HG03025 (cell line): ENCODE results near the gene CTTN.
"Not testable (repeated sequence)": the region's sequence is repeated elsewhere in the genome, so short reads cannot be mapped to it uniquely, and the experiment has no call there.

Source experiments
- ATAC-seq: cut with Tn5 transposase; IDR thresholded peaks from one replicate; pipeline ENCODE4 v1.9.1; 2021; ENCODE audit warnings: mild to moderate bottlenecking, moderate library complexity; ENCODE audit not compliant: unreplicated experiment, low FRiP score

CTTN gene

GRCh38 chr11:70407814-70408213, 9.5 kb downstream of the CTTN start:
- ATAC-seq: no peak

GRCh38 chr11:70408326-70408725, 10.0 kb downstream of the CTTN start:
- ATAC-seq: not testable (repeated sequence)

- ATAC-seq: no peak
Measured at GRCh38 chr11:70409437-70409836, 11.1 kb downstream of the CTTN start.

- ATAC-seq: no peak
Measured at GRCh38 chr11:70409871-70410270, 11.5 kb downstream of the CTTN start.

- ATAC-seq: no peak
Measured at GRCh38 chr11:70410276-70411205, 12.2 kb downstream of the CTTN start.

- ATAC-seq: no peak
Measured at GRCh38 chr11:70411713-70412452, 13.6 kb downstream of the CTTN start.

- ATAC-seq: no peak
Measured at GRCh38 chr11:70413151-70413550, 14.8 kb downstream of the CTTN start.

- ATAC-seq: no peak
Measured at GRCh38 chr11:70414341-70415100, 16.2 kb downstream of the CTTN start.

- ATAC-seq: no peak
Measured at GRCh38 chr11:70415191-70415590, 16.9 kb downstream of the CTTN start.

GRCh38 chr11:70415642-70416395, 17.5 kb downstream of the CTTN start:
- no peak for ATAC-seq

- no peak for ATAC-seq
Measured at GRCh38 chr11:70416881-70417280, 18.6 kb downstream of the CTTN start.

- no peak for ATAC-seq
Measured at GRCh38 chr11:70418130-70418529, 19.8 kb downstream of the CTTN start.

- no peak for ATAC-seq
Measured at GRCh38 chr11:70419307-70420007, 21.1 kb downstream of the CTTN start.

GRCh38 chr11:70420008-70420464, 21.7 kb downstream of the CTTN start:
- ATAC-seq: no peak

GRCh38 chr11:70420496-70420895, 22.2 kb downstream of the CTTN start:
- no peak for ATAC-seq

GRCh38 chr11:70421123-70421522, 22.8 kb downstream of the CTTN start:
- ATAC-seq: no peak

GRCh38 chr11:70422692-70423522, 24.6 kb downstream of the CTTN start:
- no peak for ATAC-seq
